Coronary artery (tissue), 2 donors: ENCODE measurements around the gene TRPM1.

Experiments
- DNase-seq: peaks from one replicate; pipeline ENCODE4 v3.0.0-alpha.2; 2017; ENCODE audit warnings: low spot score
- H3K27ac ChIP-seq, 2 donors: fragments of 200-600 bp; sonication (generic); one replicate each; pipeline ENCODE4 v1.5.1; 2016 to 2019
- H3K4me3 ChIP-seq: fragments of 200-600 bp; sonication (generic); 2 replicates; pipeline ENCODE4 v1.5.1; 2016; ENCODE audit warnings: mild to moderate bottlenecking, moderate library complexity
- TF ChIP-seq, protein P1 (sequence below): fragments of 200-600 bp; sonication (generic); IDR thresholded peaks from one replicate; pipeline ENCODE4 v1.5.1; 2019; ENCODE audit warnings: antibody characterized with exemption

The TRPM1 gene

DNA sequence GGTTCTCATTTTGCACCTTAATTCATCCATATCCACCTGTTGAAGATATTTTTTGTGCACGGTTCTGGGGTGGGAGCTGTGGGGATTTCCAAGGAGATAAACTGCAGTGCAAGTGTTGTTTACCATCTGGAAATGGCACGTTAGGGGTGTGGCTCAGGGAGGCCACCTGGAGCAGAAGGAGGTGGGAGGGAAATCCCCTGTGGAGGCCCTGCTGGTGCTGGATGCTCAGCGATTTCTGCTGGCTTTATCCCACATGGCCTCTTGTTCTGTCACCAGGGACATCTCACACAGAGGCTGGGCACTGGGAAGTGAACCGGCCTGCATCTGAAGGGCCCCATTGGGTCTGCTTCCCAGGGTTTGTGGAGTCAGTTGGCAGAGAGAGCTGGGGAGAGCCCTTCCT is 24.3 kb downstream of the TRPM1 start:
- no peak overlapping the region for H3K4me3 ChIP-seq
- TF ChIP-seq, protein P1, sequence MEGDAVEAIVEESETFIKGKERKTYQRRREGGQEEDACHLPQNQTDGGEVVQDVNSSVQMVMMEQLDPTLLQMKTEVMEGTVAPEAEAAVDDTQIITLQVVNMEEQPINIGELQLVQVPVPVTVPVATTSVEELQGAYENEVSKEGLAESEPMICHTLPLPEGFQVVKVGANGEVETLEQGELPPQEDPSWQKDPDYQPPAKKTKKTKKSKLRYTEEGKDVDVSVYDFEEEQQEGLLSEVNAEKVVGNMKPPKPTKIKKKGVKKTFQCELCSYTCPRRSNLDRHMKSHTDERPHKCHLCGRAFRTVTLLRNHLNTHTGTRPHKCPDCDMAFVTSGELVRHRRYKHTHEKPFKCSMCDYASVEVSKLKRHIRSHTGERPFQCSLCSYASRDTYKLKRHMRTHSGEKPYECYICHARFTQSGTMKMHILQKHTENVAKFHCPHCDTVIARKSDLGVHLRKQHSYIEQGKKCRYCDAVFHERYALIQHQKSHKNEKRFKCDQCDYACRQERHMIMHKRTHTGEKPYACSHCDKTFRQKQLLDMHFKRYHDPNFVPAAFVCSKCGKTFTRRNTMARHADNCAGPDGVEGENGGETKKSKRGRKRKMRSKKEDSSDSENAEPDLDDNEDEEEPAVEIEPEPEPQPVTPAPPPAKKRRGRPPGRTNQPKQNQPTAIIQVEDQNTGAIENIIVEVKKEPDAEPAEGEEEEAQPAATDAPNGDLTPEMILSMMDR = no peak
- no peak for DNase-seq
- H3K27ac ChIP-seq = no peak overlapping the region

DNA sequence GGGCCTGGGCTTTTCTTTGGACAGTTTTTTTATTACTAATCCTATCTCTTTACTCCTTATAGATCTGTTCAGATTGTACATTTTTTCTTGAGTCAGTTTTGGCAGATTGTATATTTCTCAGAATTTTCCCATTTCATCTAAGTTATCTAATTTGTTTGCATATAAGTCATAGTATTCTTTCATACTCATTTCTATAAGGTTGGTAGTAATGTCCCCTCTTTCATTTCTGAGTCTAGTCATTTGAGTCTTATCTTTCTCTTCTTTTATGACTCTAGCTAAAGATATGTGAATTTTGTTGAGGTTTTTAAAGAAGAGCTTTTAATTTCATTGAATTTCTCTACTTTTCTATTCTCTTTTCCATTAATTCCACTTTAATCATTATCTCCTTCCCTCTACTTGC is 27.2 kb downstream of the TRPM1 start:
- no peak overlapping the region for H3K27ac ChIP-seq
- TF ChIP-seq, protein P1 = no peak
- DNase-seq = no peak
- H3K4me3 ChIP-seq = no peak overlapping the region

DNA sequence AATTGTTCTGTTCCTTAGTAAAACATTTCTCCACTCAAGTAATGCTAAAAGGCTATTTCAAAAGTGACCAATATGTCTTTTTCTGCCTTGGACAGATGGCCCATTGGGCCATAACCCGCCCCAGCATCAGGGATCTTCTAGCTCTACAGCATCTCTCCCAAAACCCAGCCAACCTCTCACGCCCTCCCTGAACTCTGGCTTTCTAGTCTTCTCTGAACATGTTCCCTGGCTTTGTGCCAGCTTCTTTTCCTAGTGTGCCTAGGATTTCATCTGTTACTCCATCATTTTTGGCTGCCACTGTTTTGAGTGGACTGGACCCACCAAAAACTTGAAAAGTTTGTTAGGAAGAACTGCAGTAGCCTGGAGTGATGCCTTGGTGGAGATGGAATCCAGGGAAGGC is 30.7 kb downstream of the TRPM1 start:
- no peak for DNase-seq
- Histone ChIP-seq H3K4me3 (no peak overlapping the region), H3K27ac (no peak overlapping the region)
- TF ChIP-seq, protein P1 = no peak

DNA sequence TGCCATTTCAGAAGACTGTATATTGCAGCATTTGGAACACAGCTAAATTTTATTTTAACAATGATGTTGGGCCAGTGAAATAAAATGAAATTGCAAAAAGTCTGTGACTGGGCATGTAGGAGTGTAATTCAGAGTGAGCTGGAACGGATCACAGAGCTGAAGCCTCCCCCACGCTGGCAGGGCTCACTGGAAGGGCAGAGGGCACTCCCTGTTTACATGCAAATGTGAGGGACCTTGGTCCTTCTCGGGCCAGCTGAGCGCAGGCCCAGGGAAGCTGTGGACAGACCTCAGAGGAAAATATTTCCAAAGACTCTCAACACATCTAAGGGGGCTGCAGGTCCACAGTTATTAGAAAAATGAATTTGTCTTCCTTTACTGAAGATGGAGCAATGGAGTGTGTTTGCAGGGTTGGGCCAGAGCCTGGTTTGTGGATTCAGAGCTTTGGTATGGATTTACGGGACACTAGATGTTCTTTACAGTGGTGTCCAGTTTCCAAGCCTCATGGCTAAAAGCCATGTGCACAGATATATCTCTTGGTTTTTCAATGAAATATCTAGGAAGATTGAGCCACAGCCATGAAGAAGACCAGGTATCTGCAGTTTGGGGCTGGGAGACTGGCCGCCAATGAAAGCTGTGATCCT is 32.0 kb downstream of the TRPM1 start:
- DNase-seq = no peak
- Histone ChIP-seq H3K27ac (no peak overlapping the region), H3K4me3 (no peak overlapping the region)
- TF ChIP-seq, protein P1 = no peak

DNA sequence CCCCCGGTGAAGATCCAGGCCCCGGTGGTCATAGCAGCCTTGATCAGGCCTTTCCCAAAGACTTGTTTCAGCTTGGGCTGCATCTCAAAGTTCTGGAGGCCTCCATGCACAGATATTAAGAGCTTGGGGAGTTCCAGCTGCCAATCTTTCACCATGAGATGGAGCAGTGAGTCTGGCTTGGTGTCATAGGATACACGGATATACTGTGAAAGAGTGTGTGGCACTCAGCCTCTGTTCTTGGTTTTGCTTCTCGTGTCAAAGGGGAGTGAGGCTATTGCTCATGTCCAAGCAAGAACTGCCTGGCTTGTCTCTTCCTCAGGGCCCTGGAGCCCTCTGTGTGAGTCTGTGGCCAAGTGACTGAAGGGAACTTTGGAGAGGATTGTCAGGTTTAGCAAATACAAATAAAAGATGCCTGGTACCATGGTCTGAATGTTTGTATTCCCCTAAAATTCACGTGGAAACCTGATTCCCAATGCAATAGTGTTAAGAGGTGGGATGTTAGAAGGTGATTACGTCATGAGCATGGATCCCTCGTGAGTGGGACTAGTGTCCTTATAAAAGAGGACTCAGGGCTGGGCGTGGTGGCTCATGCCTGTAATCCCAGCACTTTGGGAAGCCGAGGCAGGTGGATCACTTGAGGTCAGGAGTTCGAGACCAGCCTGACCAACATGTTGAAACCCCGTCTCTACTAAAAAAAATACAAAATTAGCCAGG is 33.5 kb downstream of the TRPM1 start:
- Histone ChIP-seq H3K4me3 (no peak overlapping the region), H3K27ac (peak overlapping the region in 1 of 2 donors; percentile 11)
- DNase-seq = no peak
- TF ChIP-seq, protein P1 = no peak

DNA sequence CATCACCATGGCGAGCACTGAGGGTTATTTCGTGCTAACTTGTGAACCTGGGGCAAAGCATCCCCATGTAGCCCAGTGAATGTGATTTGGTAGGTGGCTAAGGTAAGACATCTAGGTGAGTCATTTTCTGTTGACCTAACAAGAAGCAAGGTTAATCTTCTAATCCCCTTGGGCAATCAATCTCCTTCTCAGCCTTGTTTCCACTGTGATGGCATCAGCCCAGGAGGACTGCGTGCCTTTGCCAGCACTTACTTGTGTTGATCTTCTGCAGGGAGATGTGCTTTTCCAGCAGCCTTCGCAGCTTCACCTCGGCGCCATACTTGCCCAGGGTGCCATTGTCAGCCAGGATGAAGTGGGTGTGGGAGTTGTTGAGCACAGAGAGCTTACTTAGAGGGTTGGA is 35.7 kb downstream of the TRPM1 start:
- TF ChIP-seq, protein P1 = no peak
- Histone ChIP-seq H3K4me3 (no peak overlapping the region), H3K27ac (no peak overlapping the region)
- DNase-seq = no peak

DNA sequence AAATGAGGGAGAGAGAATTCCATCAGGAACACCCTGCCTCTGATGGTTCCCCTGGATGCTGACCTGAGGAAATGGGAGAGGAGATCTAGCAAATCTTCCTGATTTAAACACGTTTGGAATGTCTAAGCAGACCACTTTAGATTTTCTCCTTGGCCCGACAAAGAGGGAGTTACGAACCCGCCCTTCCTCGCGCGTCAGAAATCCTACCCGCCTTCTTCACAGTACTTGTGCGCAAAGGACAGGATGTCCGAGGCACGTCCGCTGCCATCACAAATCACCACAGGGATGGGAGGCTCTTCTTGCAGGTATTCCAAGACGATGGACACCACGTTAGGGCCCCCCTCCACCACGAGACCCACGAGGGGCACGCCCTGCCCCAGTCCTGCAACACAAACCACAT is 38.6 kb downstream of the TRPM1 start:
- TF ChIP-seq, protein P1 = no peak
- Histone ChIP-seq H3K27ac (no peak overlapping the region), H3K4me3 (no peak overlapping the region)
- DNase-seq = no peak
